Heart right ventricle (tissue), 16 donors: ENCODE results near the gene IL1RAPL1. TPM values are rescaled to one million over a fixed set of nuclear protein-coding genes. Genes with fewer than 3 reads are reported as not detected.
"Not testable (repeated sequence)": the region's sequence is repeated elsewhere in the genome, so short reads cannot be mapped to it uniquely, and the experiment has no call there.

ENCODE experiments used
- ATAC-seq, 8 donors: fragments of 200-7000 bp; cut with Tn5 transposase; one replicate each; pipeline ENCODE4 v1.9.1; 2020; ENCODE audit warnings: mild to moderate bottlenecking in 8 of 8, moderate library complexity in 8 of 8, moderate number of reproducible peaks in 1 of 8
- DNase-seq, 2 donors: peaks; one replicate each; pipeline ENCODE4 v3.0.0-alpha.2; 2020
- H3K27ac ChIP-seq, 10 donors: fragments of 200-600 bp; sonication (generic) in 2 of 10; one replicate each; pipeline versions ENCODE4 v1.5.0 to v1.8.0; 2020 to 2022; ENCODE audit warnings: mild to moderate bottlenecking in 3 of 10
- H3K27me3 ChIP-seq, 7 donors: fragments of 200-600 bp; one replicate each; pipeline ENCODE4 v1.8.0; 2021 to 2022; ENCODE audit warnings: mild to moderate bottlenecking in 2 of 7
- H3K36me3 ChIP-seq, 9 donors: fragments of 200-600 bp; sonication (generic) in 1 of 9; one replicate each; pipeline versions ENCODE4 v1.5.0 to v1.8.0; 2020 to 2022; ENCODE audit warnings: mild to moderate bottlenecking in 2 of 9
- H3K4me1 ChIP-seq, 9 donors: fragments of 200-600 bp; sonication (generic) in 1 of 9; one replicate each; pipeline versions ENCODE4 v1.5.0 to v1.8.0; 2020 to 2022; ENCODE audit warnings: mild to moderate bottlenecking in 4 of 9
- H3K4me3 ChIP-seq, 10 donors: fragments of 200-600 bp; sonication (generic) in 2 of 10; one replicate each; pipeline versions ENCODE4 v1.5.0 to v1.8.0; 2020 to 2022; ENCODE audit warnings: mild to moderate bottlenecking in 7 of 10, moderate library complexity in 2 of 10
- H3K9me3 ChIP-seq, 11 donors: fragments of 200-600 bp in 10 of 11; sonication (generic) in 2 of 11; one replicate each; pipeline versions ENCODE4 v1.5.0 to v1.8.0; 2013 to 2022; ENCODE audit warnings: mild to moderate bottlenecking in 2 of 11, control low read depth in 1 of 11, moderate library complexity in 1 of 11
- whole genome bisulfite sequencing, 2 donors: extraction: QIAGEN DNeasy Blood & Tissue Kit; methylation state at CpG; one replicate each; pipeline ENCODE4 v1.1.7; 2013; ENCODE audit warnings: inconsistent platforms in 1 of 2; 5-methylcytosine and 5-hydroxymethylcytosine counted together
- intact Hi-C, 10 donors: fragments of 100-400 bp; cut with DNase I; formaldehyde crosslinking; loops; one replicate each; pipeline versions ENCODE4 v1.11.1 to v1.14.2; 2022
- polyA plus RNA-seq, 2 donors: library from polyadenylated mRNA; stranded (reverse); fragments of 200-250 nt; gene quantifications; one replicate each; pipeline ENCODE4 v1.2.3, GENCODE V29; 2013
- total RNA-seq, 10 donors: library from RNA; stranded (reverse); fragmentation: NEBNext Ultra II Directional in 3 of 10; extraction: Animal tissue kit (Norgen Biotek cat#: 25700) in 3 of 10; gene quantifications; one replicate each; pipeline versions ENCODE4 v1.2.1 to v1.2.4, GENCODE V29; 2021 to 2023
- TF ChIP-seq, protein P1 (sequence below), 9 donors: fragments of 200-600 bp; sonication (generic) in 2 of 9; IDR thresholded peaks; one replicate each; pipeline versions ENCODE4 v1.5.0 to v1.8.0; 2021 to 2022; ENCODE audit warnings: antibody characterized with exemption in 9 of 9, mild to moderate bottlenecking in 5 of 9, moderate library complexity in 1 of 9
- donor health status: Arrhythmogenic right ventricular cardiomyopathy.
- donor health status: ischemic (EF 13 %, LVEDD 7.1; RV severe dilation, severe dysfunction).
- donor health status: healthy with polysubstance abuse.
- donor health status: DM: no; HTN: yes; CAD: no.
- donor health status: DM: no; HTN: no; CAD: no.
- donor health status: ischemic (EF 25% LVEDD 6.9; RV normal size, moderate dysfunction).
- donor health status: ischemic (EF 25% LVEDD 5.7; RV mildly dilated, moderate dysfunction).
- donor health status: healthy.
- donor health status: DM: yes; HTN: yes; CAD: no.
- donor health status: Ischemic cardiomyopathy.
- donor health status: ischemic (EF 35%, LVEDD 5.7; RV mildly dilated, moderate dysfunction).
- donor health status: nonischemic (EF 11% LVEDD 7.7; RV severe dilation, severe dysfunction).
- donor health status: DM: yes; HTN: yes; CAD: no.
- donor health status: PGD.
- donor health status: ischemic (EF 29% LVEDD 5.4; RV normal size, mild dysfunction).
- donor health status: nonischemic (EF 23%, LVEDD 6.1; RV moderate dilation, normal function).

The IL1RAPL1 gene
- total and polyA plus RNA-seq, 12 donors = 0.13 to 6.3 (median 2.8) TPM

GRCh38 chrX:29110041-29110440 is 522.8 kb downstream of the IL1RAPL1 start:
- Histone ChIP-seq H3K9me3 (peaks cover 0 to 2% (median 0%) of the 10 kb centered on the region in 11 donors), H3K27ac (no peak overlapping the region), H3K27me3 (no peaks in the 10 kb centered on the region), H3K36me3 (no peaks in the 10 kb centered on the region), H3K4me3 (no peak overlapping the region), H3K4me1 (no peaks in the 10 kb centered on the region)
- WGBS, 2 donors = 66 to 77% methylated on average over 3 of the region's 3 CpGs
- intact Hi-C loops = no loop called here
- TF ChIP-seq, protein P1, sequence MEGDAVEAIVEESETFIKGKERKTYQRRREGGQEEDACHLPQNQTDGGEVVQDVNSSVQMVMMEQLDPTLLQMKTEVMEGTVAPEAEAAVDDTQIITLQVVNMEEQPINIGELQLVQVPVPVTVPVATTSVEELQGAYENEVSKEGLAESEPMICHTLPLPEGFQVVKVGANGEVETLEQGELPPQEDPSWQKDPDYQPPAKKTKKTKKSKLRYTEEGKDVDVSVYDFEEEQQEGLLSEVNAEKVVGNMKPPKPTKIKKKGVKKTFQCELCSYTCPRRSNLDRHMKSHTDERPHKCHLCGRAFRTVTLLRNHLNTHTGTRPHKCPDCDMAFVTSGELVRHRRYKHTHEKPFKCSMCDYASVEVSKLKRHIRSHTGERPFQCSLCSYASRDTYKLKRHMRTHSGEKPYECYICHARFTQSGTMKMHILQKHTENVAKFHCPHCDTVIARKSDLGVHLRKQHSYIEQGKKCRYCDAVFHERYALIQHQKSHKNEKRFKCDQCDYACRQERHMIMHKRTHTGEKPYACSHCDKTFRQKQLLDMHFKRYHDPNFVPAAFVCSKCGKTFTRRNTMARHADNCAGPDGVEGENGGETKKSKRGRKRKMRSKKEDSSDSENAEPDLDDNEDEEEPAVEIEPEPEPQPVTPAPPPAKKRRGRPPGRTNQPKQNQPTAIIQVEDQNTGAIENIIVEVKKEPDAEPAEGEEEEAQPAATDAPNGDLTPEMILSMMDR (IDR thresholded peaks at IDR 0.05) = no peak
- no peak for DNase-seq
- no peak for ATAC-seq

- Histone ChIP-seq H3K27ac (no peak overlapping the region), H3K4me3 (no peak overlapping the region), H3K9me3 (peaks cover 0 to 2% (median 0%) of the 10 kb centered on the region in 11 donors), H3K27me3 (peaks cover 0 to 12% (median 0%) of the 10 kb centered on the region in 7 donors), H3K36me3 (no peaks in the 10 kb centered on the region), H3K4me1 (no peaks in the 10 kb centered on the region)
- DNase-seq = no peak
- no peak for ATAC-seq
- 78 to 100% methylated on average over 1 of the region's 1 CpG for WGBS, 2 donors
- TF ChIP-seq, protein P1 (IDR thresholded peaks at IDR 0.05) = no peak
- intact Hi-C loops = no loop called here
Observed at GRCh38 chrX:29113221-29113620, 526.0 kb downstream of the IL1RAPL1 start.

DNA sequence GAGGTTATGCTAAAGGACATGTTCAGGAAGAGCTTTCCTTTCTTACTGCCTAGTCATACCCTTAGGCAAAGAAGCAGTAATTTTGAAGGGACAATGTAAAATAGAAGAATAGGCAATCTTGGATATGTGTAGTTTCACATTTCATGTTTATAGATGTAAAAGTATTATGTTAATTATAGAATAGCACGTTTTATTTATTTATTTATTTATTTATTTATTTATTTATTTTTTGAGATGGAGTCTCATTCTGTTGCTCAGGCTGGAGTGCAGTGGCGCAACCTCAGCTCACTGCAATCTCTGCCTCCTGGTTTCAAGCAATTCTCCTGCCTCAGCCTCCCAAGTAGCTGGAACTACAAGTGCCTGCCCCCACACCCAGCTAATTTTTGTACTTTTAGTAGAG is 535.6 kb downstream of the IL1RAPL1 start:
- H3K27ac ChIP-seq, intact Hi-C loops, DNase-seq, H3K4me1 ChIP-seq, H3K36me3 ChIP-seq, H3K27me3 ChIP-seq, H3K4me3 ChIP-seq, ATAC-seq: not testable (repeated sequence)
- peaks cover 0 to 12% (median 0%) of the 10 kb centered on the region in 11 donors for H3K9me3 ChIP-seq
- 62 to 79% methylated on average over 2 of the region's 2 CpGs for WGBS, 2 donors

GRCh38 chrX:29130905-29131304 is 543.7 kb downstream of the IL1RAPL1 start:
- Histone ChIP-seq H3K36me3 (no peaks in the 10 kb centered on the region), H3K27ac (no peak overlapping the region), H3K4me3 (no peak overlapping the region), H3K9me3 (no peaks in the 10 kb centered on the region), H3K27me3 (no peaks in the 10 kb centered on the region), H3K4me1 (no peaks in the 10 kb centered on the region)
- ATAC-seq (no peak), DNase-seq (no peak)
- TF ChIP-seq, protein P1 (IDR thresholded peaks at IDR 0.05) = no peak
- intact Hi-C loops = no loop called here
- WGBS, 2 donors = 59 to 91% methylated on average over 4 of the region's 4 CpGs

- Histone ChIP-seq H3K4me3 (no peak overlapping the region), H3K27ac (no peak overlapping the region), H3K36me3 (no peaks in the 10 kb centered on the region), H3K9me3 (no peaks in the 10 kb centered on the region), H3K4me1 (no peaks in the 10 kb centered on the region), H3K27me3 (no peaks in the 10 kb centered on the region)
- TF ChIP-seq, protein P1 (IDR thresholded peaks at IDR 0.05) = no peak
- intact Hi-C loops = no loop called here
- WGBS, 2 donors = 69 to 88% methylated on average over 2 of the region's 2 CpGs
- DNase-seq = no peak
- no peak for ATAC-seq
Observed at GRCh38 chrX:29136904-29137303, 549.7 kb downstream of the IL1RAPL1 start.
